NCI-H1417 (cell line): ENCODE results near the gene TRPV2.
"Not testable (repeated sequence)": the region's sequence is repeated elsewhere in the genome, so short reads cannot be mapped to it uniquely, and the experiment has no call there.

ENCODE experiments used
- DNase-seq, 3 experiments: peaks; one replicate each; lab custom pipeline; 2025; lab: John Stamatoyannopoulos, UW

Gene TRPV2

GRCh38 chr17:16415031-16415924 lies at the start of gene TRPV2:
Gene TRPV2, plus strand, starts transcription at chr17:16415571. Its CDS starts 2,098 bp downstream, at chr17:16417669.
- DNase-seq, result no peak

GRCh38 chr17:16371742-16372141 lies 43.6 kb upstream of the TRPV2 start:
- no peak for DNase-seq

- DNase-seq, result no peak
Observed at GRCh38 chr17:16374146-16374938, 41.0 kb upstream of the TRPV2 start.

GRCh38 chr17:16377941-16378341 lies 37.4 kb upstream of the TRPV2 start:
- no peak for DNase-seq

- no peak for DNase-seq
Observed at GRCh38 chr17:16378636-16379282, 36.6 kb upstream of the TRPV2 start.

- no peak for DNase-seq
Observed at GRCh38 chr17:16379654-16380053, 35.7 kb upstream of the TRPV2 start.

GRCh38 chr17:16380640-16381495 lies 34.5 kb upstream of the TRPV2 start, which contains the start of gene UBB:
Gene UBB, plus strand, starts transcription at chr17:16381091. Its CDS starts 817 bp downstream, at chr17:16381908.
- DNase-seq, result peak in 1 of 3 experiments; percentile 94

- no peak for DNase-seq
Observed at GRCh38 chr17:16381496-16381820, 33.9 kb upstream of the TRPV2 start.

- no peak for DNase-seq
Observed at GRCh38 chr17:16383216-16383615, 32.2 kb upstream of the TRPV2 start.

- no peak for DNase-seq
Observed at GRCh38 chr17:16383772-16384287, 31.5 kb upstream of the TRPV2 start.

GRCh38 chr17:16384557-16384956 lies 30.8 kb upstream of the TRPV2 start:
- DNase-seq, result no peak

- DNase-seq, result not testable (repeated sequence)
Observed at GRCh38 chr17:16386126-16386507, 29.3 kb upstream of the TRPV2 start.

- no peak for DNase-seq
Observed at GRCh38 chr17:16391451-16391850, 23.9 kb upstream of the TRPV2 start.

GRCh38 chr17:16392491-16392890 lies 22.9 kb upstream of the TRPV2 start:
- DNase-seq, result not testable (repeated sequence)

GRCh38 chr17:16395887-16396286 lies 19.5 kb upstream of the TRPV2 start:
- not testable (repeated sequence) for DNase-seq

- not testable (repeated sequence) for DNase-seq
Observed at GRCh38 chr17:16396693-16397092, 18.7 kb upstream of the TRPV2 start.

GRCh38 chr17:16398270-16399267 lies 16.8 kb upstream of the TRPV2 start:
- peak in 1 of 3 experiments; percentile 15 for DNase-seq

GRCh38 chr17:16403847-16404246 lies 11.5 kb upstream of the TRPV2 start:
- not testable (repeated sequence) for DNase-seq

GRCh38 chr17:16406742-16407674 lies 8.4 kb upstream of the TRPV2 start:
- DNase-seq, result peak in 2 of 3 experiments; percentile 46 to 51
